T-helper 17 cell (primary cell): ENCODE measurements around the gene MAGEB1. TPM values are rescaled to one million over a fixed set of nuclear protein-coding genes. Genes with fewer than 3 reads are reported as not detected.

Experiments used
- ATAC-seq: fragments of 150-1000 bp; cut with Tn5 transposase; 2 replicates; pipeline ENCODE4 v1.10.0; 2021; ENCODE audit warnings: mild to moderate bottlenecking, moderate library complexity
- DNase-seq, 3 donors: peaks; one replicate each; pipeline versions ENCODE4 v3.0.0 to v3.0.0-alpha.2; 2020 to 2021
- H3K9me3 ChIP-seq: one replicate; pipeline ENCODE4 v1.7.0; 2013; ENCODE audit warnings: low read length, mild to moderate bottlenecking; ENCODE audit not compliant: control insufficient read depth, poor library complexity, severe bottlenecking
- H3K27ac Mint-ChIP-seq: one replicate; pipeline ENCODE4 v1.8.0; 2022; ENCODE audit warnings: mild to moderate bottlenecking, moderate library complexity, mixed read lengths
- H3K27me3 Mint-ChIP-seq: one replicate; pipeline ENCODE4 v1.8.0; 2022; ENCODE audit warnings: mixed read lengths
- H3K36me3 Mint-ChIP-seq: one replicate; pipeline ENCODE4 v1.8.0; 2022; ENCODE audit warnings: low read depth, mixed read lengths
- H3K4me1 Mint-ChIP-seq: one replicate; pipeline ENCODE4 v1.8.0; 2022; ENCODE audit warnings: mild to moderate bottlenecking, mixed read lengths
- H3K4me3 Mint-ChIP-seq: one replicate; pipeline ENCODE4 v1.8.0; 2022; ENCODE audit warnings: mild to moderate bottlenecking, moderate library complexity, mixed read lengths
- total RNA-seq, 4 donors: library from RNA in 2 of 4; stranded (reverse) in 2 of 4; gene quantifications; one replicate each; pipeline ENCODE4 v1.2.3 and lab custom pipeline; 2022 to 2026

MAGEB1 gene
- total RNA-seq = not detected
- total RNA-seq (lab: John Stamatoyannopoulos, UW) = 0 reads per million in 2 donors

- ATAC-seq (no peak), DNase-seq (no peak)
- H3K4me3 Mint-ChIP-seq = no peak within 1 kb of the TSS
- H3K27me3 Mint-ChIP-seq = no peaks in the 10 kb centered on the region
- H3K36me3 Mint-ChIP-seq = no peaks in the 10 kb centered on the region
- H3K9me3 ChIP-seq = no peaks in the 10 kb centered on the region
- H3K4me1 Mint-ChIP-seq = no peaks in the 10 kb centered on the region
- no peak within 1 kb of the TSS for H3K27ac Mint-ChIP-seq
Observed at GRCh38 chrX:30246769-30247489, at the start of gene MAGEB1. MAGEB1 (plus strand) TSS chrX:30247146; CDS start chrX:30250494, 3,348 bp downstream.

GRCh38 chrX:30212172-30212571 lies 34.8 kb upstream of the MAGEB1 start:
- H3K27me3 Mint-ChIP-seq = no peaks in the 10 kb centered on the region
- no peaks in the 10 kb centered on the region for H3K9me3 ChIP-seq
- no peak overlapping the region for H3K4me3 Mint-ChIP-seq
- no peak for DNase-seq
- no peaks in the 10 kb centered on the region for H3K4me1 Mint-ChIP-seq
- no peak overlapping the region for H3K27ac Mint-ChIP-seq
- no peaks in the 10 kb centered on the region for H3K36me3 Mint-ChIP-seq
- ATAC-seq = no peak

GRCh38 chrX:30215357-30215843 lies 31.5 kb upstream of the MAGEB1 start, which contains the start of gene MAGEB2:
MAGEB2 (plus strand) TSS chrX:30215563; CDS start chrX:30218581, 3,018 bp downstream.
- DNase-seq (no peak), ATAC-seq (no peak)
- Mint-ChIP-seq H3K4me1 (no peaks in the 10 kb centered on the region), H3K27me3 (no peaks in the 10 kb centered on the region), H3K27ac (no peak within 1 kb of the TSS), H3K4me3 (no peak within 1 kb of the TSS), H3K36me3 (no peaks in the 10 kb centered on the region)
- no peaks in the 10 kb centered on the region for H3K9me3 ChIP-seq

- no peak for ATAC-seq
- Mint-ChIP-seq H3K36me3 (no peaks in the 10 kb centered on the region), H3K27me3 (no peaks in the 10 kb centered on the region), H3K27ac (no peak overlapping the region), H3K4me3 (no peak overlapping the region), H3K4me1 (no peaks in the 10 kb centered on the region)
- DNase-seq = no peak
- no peaks in the 10 kb centered on the region for H3K9me3 ChIP-seq
Observed at GRCh38 chrX:30217465-30217864, 29.5 kb upstream of the MAGEB1 start.

- H3K9me3 ChIP-seq = no peaks in the 10 kb centered on the region
- no peaks in the 10 kb centered on the region for H3K36me3 Mint-ChIP-seq
- no peak for ATAC-seq
Observed at GRCh38 chrX:30219372-30219771, 27.6 kb upstream of the MAGEB1 start.

DNA sequence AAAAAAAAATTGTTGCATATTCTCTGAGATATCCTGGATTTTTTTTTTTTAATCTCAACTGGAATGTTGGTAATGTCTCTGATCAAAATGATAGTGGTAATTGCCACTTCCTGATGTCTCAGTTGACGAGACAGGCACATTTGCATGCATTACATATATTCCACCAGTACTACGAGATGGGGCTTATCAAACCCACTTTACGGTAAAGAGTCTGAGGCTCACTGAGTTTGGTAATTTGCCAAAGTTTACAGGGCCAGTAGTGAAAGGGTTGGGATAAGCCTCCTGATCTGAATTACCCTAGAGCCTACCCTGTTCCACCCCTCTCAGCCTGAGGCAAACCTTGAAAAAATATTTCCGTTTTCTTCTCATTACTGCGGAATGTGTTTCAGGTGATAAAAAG lies 26.3 kb upstream of the MAGEB1 start:
- Mint-ChIP-seq H3K4me1 (no peaks in the 10 kb centered on the region), H3K27ac (no peak overlapping the region), H3K27me3 (no peaks in the 10 kb centered on the region), H3K4me3 (no peak overlapping the region), H3K36me3 (no peaks in the 10 kb centered on the region)
- ATAC-seq (no peak), DNase-seq (no peak)
- H3K9me3 ChIP-seq = no peaks in the 10 kb centered on the region

More at GRCh38 chrX:30219372-30219771, 27.6 kb upstream of the MAGEB1 start:
- no peak for DNase-seq
- no peak overlapping the region for H3K4me3 Mint-ChIP-seq
- no peak overlapping the region for H3K27ac Mint-ChIP-seq
- no peaks in the 10 kb centered on the region for H3K4me1 Mint-ChIP-seq
- H3K27me3 Mint-ChIP-seq = no peaks in the 10 kb centered on the region

- H3K9me3 ChIP-seq = no peaks in the 10 kb centered on the region
- DNase-seq (no peak), ATAC-seq (no peak)
- H3K27ac Mint-ChIP-seq = no peak overlapping the region
- H3K4me3 Mint-ChIP-seq = no peak overlapping the region
- no peaks in the 10 kb centered on the region for H3K27me3 Mint-ChIP-seq
- H3K36me3 Mint-ChIP-seq = no peaks in the 10 kb centered on the region
- H3K4me1 Mint-ChIP-seq = no peaks in the 10 kb centered on the region
Observed at GRCh38 chrX:30224536-30224935, 22.4 kb upstream of the MAGEB1 start.

DNA sequence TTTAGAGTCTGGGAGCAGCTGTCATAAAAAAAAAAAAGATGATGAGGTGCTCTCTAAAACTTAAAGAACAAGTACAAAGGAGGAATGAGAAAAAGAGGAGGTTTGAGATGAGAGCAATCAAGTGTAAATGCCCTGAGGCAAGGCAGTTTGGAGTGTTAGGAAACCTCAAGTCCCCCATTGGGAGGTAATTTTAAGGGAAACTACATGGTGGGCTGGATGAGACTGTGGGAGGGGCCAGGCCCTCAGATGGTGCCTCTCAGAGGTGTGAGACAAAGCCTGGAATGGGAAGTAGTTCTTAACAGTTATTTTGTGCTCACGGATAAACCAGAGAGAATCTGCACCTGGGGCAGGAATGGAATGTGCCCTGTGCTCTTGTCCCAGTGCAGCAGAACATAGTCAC lies 18.4 kb upstream of the MAGEB1 start:
- Mint-ChIP-seq H3K36me3 (no peaks in the 10 kb centered on the region), H3K4me1 (no peaks in the 10 kb centered on the region), H3K27me3 (no peaks in the 10 kb centered on the region)

GRCh38 chrX:30230395-30230794 lies 16.6 kb upstream of the MAGEB1 start, which contains the start of gene MAGEB3:
MAGEB3 (plus strand) TSS chrX:30230657; CDS start chrX:30235925, 5,268 bp downstream.
- ATAC-seq (no peak), DNase-seq (no peak)
- Mint-ChIP-seq H3K27ac (no peak within 1 kb of the TSS), H3K4me3 (no peak within 1 kb of the TSS), H3K36me3 (no peaks in the 10 kb centered on the region), H3K4me1 (no peaks in the 10 kb centered on the region), H3K27me3 (no peaks in the 10 kb centered on the region)
- H3K9me3 ChIP-seq = no peaks in the 10 kb centered on the region

More for the DNA sequence above, 18.4 kb upstream of the MAGEB1 start:
- Mint-ChIP-seq H3K27ac (no peak overlapping the region), H3K4me3 (no peak overlapping the region)
- ATAC-seq (no peak), DNase-seq (no peak)
- no peaks in the 10 kb centered on the region for H3K9me3 ChIP-seq

GRCh38 chrX:30241724-30242415 lies 5.1 kb upstream of the MAGEB1 start, which contains the start of gene MAGEB4:
MAGEB4 (plus strand) TSS chrX:30242000; CDS start chrX:30242136, 136 bp downstream.
- no peak for ATAC-seq

GRCh38 chrX:30248854-30249253 lies 1.9 kb downstream of the MAGEB1 start:
- no peak overlapping the region for H3K27ac Mint-ChIP-seq

More at GRCh38 chrX:30241724-30242415, 5.1 kb upstream of the MAGEB1 start, which contains the start of gene MAGEB4:
- no peak within 1 kb of the TSS for H3K4me3 Mint-ChIP-seq
- no peak within 1 kb of the TSS for H3K27ac Mint-ChIP-seq
- H3K9me3 ChIP-seq = no peaks in the 10 kb centered on the region
- no peaks in the 10 kb centered on the region for H3K27me3 Mint-ChIP-seq
- no peaks in the 10 kb centered on the region for H3K4me1 Mint-ChIP-seq
- no peaks in the 10 kb centered on the region for H3K36me3 Mint-ChIP-seq
- no peak for DNase-seq

DNA sequence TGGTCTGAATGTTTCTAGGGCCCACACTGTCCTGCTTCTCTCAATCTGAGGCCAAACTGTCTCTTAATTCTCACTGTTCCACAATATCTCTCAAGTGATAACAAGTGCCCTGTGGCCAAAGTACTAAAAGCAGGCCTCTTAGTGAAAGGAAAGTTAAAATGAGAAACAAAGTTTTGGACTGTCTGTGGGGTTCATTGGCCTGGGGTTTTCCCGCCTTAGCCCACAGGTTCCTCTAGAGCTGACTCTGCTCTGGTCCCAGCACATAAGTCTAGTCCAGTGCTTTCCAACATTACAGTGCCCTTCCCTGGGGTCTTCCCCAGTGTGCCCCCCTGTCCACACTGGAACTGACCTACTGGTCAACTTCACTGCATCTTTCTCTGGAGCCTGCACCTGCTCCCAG lies 6.3 kb downstream of the MAGEB1 start:
- ATAC-seq = no peak

More at GRCh38 chrX:30248854-30249253, 1.9 kb downstream of the MAGEB1 start:
- Mint-ChIP-seq H3K4me3 (no peak overlapping the region), H3K27me3 (no peaks in the 10 kb centered on the region), H3K4me1 (no peaks in the 10 kb centered on the region), H3K36me3 (no peaks in the 10 kb centered on the region)
- no peak for DNase-seq
- no peak for ATAC-seq
- H3K9me3 ChIP-seq = no peaks in the 10 kb centered on the region

DNA sequence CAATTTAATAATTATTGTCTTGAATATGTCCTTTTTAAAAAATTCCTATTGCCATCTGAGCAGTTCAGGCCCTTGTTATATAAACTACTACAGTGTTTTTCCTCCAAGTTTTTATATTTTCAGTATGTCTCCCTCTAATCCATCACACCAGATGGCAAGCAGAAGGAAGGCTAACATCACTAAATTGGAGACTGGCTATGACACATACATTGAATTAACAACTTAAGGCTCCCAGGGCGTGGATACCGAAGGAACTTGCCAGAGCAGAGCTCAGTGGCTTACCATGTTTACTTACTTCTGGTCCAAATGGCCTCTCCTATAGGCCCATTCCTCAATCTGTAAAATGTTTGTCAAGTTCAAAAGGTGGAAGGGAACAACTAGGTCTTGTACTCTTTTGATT lies 13.0 kb downstream of the MAGEB1 start:
- H3K27me3 Mint-ChIP-seq = no peaks in the 10 kb centered on the region
- H3K9me3 ChIP-seq = no peaks in the 10 kb centered on the region
- DNase-seq = no peak
- no peaks in the 10 kb centered on the region for H3K4me1 Mint-ChIP-seq
- H3K36me3 Mint-ChIP-seq = no peaks in the 10 kb centered on the region
- ATAC-seq = no peak
- H3K27ac Mint-ChIP-seq = no peak overlapping the region
- H3K4me3 Mint-ChIP-seq = no peak overlapping the region

More for the DNA sequence above, 6.3 kb downstream of the MAGEB1 start:
- no peak overlapping the region for H3K4me3 Mint-ChIP-seq
- H3K9me3 ChIP-seq = no peaks in the 10 kb centered on the region
- no peaks in the 10 kb centered on the region for H3K4me1 Mint-ChIP-seq
- no peaks in the 10 kb centered on the region for H3K36me3 Mint-ChIP-seq
- DNase-seq = no peak
- H3K27ac Mint-ChIP-seq = no peak overlapping the region
- no peaks in the 10 kb centered on the region for H3K27me3 Mint-ChIP-seq
